GM19043 (cell line): ENCODE results near the gene PSPC1.
"Not testable (repeated sequence)": the region's sequence is repeated elsewhere in the genome, so short reads cannot be mapped to it uniquely, and the experiment has no call there.

Experiments used
- ATAC-seq: cut with Tn5 transposase; IDR thresholded peaks from one replicate; pipeline ENCODE4 v1.9.1; 2021; ENCODE audit warnings: low read depth; ENCODE audit not compliant: unreplicated experiment

The PSPC1 gene

DNA sequence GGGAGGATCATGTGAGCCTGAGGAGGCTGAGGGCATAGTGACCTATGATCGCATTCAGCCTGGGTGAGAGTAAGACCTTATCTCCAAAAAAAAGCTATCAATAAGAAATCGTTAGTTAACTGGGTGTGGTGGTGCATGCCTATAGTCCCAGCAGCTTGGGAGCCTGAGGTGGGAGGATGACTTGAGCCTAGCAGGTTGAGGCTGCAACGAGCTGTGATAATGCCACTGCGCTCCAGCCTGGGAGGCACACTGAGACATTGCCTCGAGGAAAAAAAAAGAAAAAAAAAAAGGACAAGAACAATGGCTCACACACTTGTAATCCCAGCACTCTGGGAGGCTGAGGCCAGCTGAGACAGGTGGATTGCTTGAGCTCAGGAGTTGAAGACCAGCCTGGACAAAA is 16.2 kb downstream of the PSPC1 start:
- no peak for ATAC-seq

DNA sequence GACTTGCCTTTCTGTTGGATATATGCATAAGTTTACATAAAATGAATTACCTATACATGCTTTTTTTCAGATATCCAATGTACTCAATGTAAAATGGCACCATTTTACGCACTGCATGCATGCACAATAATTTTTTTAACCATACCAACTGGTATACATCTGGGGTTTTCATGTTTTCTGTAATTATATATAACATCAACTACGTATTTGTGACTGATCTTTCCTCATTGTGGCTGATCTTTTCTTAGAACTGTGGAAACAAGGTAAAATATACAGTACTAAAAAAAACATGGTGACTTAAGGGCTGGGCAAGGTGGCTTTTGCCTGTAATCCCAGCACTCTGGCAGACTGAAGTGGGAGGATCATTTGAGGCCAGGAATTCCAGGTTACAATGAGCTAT is 18.5 kb downstream of the PSPC1 start:
- ATAC-seq, result no peak

DNA sequence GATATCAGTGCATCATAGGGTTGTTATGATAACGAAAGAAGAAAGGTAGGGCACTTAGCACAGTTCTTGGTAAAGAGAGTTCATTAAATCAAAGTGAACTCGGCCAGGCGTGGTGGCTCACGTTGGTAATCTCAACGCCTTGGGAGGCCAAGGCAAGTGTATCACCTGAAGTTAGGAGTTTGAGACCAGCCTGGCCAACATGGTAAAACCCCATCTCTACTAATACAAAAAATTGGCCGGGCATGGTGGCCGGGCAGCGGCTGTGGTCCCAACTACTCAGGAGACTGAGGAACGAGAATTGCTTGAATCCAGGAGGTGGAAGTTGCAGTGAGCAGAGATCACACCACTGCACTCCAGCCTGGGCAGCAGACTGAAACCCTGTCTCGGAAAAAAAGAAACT is 19.1 kb downstream of the PSPC1 start:
- no peak for ATAC-seq

DNA sequence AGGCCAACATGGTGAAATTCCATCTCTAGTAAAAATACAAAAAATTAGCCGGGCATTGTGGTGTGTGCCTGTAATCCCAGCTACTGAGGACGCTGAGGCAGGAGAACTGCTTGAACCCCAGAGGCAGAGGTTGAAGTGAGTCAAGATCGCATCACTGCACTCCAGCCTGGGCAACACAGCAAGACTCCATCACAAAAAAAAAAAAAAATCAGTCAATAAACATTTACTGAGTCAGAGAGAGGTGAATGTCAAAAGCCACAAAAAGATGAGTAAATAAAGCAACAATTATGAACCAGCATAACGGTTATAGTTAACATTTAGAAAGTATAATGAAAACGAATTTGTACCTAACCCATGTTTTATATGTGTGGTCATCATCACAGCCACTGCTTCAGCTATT is 23.1 kb downstream of the PSPC1 start:
- no peak for ATAC-seq

DNA sequence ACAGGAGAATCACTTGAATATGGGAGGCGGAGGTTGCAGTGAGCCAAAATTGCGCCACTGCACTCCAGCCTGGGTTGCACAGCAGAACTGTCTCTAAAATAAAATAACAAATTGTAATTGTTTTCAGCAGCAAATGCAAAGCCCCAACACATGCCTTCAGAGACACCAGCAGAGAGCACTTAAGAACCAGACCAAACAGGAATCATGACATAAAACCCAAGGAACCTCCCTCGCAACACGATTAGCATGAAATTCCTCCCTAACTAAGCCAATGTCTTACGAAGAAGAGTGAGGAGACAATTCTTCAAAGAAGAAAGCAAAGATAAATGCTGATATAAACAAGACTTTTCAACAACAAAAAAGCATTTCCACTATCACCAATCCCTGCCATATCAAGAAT is 40.1 kb downstream of the PSPC1 start:
- ATAC-seq, result no peak

DNA sequence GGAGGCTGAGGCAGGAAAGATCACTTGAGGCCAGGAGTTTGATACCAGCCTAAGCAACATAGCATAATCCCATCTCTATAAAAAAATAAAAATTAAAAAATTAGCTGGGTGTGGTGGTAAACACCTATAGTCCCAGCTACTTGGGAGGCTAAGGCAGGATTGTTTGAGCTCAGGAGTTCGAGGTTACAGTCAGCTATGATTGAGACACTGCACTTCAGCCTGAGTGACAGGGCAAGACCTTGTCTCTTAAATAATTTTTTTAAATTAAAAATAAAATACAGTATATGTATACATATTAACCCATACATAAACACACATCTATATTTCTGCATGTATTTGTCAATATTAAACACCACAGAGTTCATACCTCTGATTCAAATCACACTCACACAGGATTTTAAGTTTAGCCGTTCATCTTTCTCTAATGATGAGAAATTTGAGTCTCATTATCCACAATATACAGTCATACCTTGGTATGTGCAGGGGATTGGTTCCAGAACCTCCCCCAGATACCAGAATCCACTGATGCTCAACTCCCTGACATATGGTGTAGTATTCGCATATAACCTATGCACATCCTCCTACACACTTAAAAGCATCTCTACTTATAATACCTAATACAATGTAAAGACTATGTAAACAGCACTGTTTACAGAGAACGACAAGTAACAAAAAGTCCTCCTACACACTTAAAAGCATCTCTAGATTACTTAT is 44.7 kb downstream of the PSPC1 start:
- no peak for ATAC-seq

DNA sequence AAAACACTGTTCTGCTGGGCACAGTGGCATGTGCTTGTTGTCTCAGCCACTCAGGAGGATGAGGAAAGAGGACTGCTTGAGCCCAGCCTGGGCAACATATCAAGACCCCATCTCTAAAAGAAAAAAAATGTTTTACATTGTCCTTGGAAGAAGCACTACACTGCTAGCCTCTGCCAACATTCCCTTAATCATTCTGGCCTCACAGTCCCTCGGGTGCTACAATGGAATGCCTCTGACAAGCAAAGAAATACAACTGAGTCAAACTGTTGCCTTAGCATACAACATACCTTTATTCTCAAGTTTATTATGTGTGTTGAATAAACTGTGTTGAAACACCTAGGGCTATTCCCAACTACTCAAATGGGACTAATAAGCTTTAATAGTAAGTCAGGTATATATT is 56.1 kb downstream of the PSPC1 start:
- ATAC-seq, result no peak

DNA sequence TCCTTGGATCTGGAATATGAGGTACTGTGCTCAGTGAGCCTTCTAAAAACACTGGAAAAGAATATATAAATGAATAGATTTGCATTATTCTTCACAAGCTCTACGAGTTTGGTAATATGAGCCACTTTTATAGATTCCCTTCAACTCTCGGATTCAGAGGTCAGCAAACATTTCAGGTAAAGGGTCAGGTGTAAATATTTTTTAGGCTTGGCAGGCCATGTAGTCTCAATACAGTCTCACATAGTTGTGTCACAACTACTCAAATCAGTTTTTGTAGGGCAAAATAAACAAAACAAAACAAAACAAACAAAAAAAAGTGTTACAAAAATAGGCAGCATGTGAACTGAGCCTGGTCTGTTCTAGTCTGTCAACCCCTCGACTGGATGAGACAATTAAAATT is 57.4 kb downstream of the PSPC1 start:
- no peak for ATAC-seq

DNA sequence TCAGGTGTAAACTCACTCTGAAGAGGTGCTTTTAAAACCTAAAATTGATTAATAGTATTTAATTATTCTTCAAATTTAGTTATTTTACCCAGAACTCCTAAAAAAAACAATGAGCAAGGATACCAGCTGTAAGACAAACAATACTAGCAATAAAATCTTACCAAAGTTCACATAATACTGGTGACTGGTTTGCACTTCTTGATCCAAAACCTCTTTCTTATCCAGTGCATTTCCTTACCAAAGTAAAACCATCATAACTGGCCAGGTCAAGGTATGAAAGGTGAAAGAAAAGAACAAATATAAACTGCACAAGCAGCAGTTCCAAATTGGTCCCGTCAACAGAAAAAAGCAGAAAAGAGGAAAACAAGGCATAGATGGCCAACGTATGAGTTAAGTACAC is 62.7 kb downstream of the PSPC1 start:
- ATAC-seq, result no peak

DNA sequence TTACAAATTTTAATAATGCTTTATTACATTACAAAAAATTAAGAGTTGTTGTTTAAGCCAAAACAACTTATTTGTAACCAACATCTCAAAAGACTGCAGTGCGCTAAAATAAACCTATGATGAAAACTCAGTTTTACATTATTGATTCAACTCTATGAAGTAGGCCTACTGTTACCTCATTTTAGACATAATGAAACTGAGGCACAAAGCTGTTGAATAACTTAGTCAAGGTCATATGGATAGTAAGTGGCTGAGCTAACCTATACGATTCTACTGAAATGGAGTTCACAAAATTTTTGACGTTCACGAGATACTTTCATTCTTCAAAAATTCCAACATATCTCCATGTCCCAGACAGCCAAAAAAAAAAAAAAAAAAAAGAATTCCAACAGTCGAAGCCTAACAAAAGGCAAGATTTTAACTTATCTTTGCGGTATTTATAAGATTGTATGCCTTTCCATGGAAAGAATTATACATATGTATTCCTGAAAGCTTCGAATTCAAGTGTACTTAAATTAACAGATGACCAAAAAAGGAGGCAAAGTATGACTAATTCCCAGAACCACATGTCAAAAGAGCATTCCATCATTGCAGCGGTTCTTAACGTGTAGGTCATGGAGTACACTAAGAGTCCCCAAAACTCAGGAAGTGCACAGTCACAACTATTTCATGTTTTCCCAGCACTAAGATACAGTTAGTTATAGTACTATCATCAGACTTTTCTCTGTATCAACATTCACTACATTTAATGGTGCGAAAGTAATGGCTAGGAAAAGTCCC is 69.4 kb downstream of the PSPC1 start:
- ATAC-seq, result no peak

DNA sequence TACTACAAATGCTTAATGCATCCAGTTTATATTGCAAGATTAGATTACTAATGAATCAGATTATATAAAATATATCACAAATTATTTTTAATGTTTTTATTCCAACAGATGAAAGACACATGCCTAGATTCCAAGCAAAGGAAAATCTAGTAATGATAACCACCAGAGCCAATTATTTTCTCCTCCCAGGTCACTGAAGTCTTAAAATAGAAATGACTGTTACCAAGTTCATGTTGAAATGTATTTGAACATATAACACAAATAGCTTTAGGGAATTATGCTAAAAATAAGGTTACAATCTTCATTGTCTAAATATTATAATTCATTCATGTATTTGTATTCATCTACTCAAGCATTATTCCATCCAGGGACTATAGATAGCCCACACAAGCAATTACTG is 73.0 kb downstream of the PSPC1 start:
- not testable (repeated sequence) for ATAC-seq

DNA sequence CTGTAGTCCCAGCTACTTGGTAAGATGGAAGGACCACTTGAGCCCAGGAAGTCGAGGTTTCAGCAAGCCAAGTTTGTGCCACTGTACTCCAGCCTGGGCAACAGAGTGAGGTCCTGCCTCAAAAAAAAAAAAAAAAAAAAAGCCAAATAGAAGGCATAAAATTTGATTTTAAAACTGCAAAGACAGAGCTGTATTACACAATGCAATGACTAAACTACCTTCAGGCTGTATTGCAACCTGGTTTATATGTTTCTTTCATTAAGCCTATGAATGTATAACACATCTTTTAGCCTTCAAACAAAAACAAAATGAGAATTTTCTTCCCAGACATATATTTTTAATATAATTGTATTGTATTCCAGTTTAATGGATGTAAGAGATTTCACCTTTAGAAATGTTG is 73.7 kb downstream of the PSPC1 start:
- ATAC-seq, result not testable (repeated sequence)

DNA sequence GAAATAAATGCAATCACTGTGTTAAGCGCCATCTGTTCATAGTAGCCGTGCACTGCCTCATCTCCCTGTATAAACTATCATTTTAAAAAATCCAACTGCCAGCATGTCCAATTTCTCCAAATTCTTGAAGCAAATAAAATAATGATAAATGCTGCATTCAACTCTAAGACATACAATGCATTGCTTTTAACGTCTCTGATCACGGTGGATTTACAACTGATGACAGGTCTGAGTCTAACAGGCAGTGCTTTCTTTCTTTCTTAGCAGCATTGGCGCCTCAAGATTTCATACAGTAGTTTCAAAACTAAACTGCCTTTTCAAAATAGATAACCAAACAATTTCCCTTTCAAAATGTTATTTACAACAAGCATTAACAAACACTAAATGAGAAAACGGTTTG is 78.5 kb downstream of the PSPC1 start:
- ATAC-seq, result not testable (repeated sequence)

DNA sequence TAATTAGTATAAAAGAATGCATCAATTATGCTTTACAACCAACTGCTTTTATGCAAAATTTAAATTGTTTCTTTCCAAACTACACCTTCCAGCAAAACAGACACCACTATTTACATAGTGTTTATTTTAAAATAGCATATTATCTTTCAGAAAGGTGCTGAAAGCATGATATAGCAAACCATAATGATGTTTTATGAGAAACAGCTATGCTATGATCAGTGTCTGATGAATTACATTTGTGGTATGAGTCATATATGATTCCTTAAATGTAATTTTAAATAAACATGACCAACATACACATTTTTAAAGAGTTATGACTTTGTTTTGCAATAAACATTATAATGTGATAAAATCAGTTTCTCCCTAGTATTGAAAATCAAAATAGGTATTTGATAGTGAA is 81.1 kb downstream of the PSPC1 start:
- not testable (repeated sequence) for ATAC-seq

DNA sequence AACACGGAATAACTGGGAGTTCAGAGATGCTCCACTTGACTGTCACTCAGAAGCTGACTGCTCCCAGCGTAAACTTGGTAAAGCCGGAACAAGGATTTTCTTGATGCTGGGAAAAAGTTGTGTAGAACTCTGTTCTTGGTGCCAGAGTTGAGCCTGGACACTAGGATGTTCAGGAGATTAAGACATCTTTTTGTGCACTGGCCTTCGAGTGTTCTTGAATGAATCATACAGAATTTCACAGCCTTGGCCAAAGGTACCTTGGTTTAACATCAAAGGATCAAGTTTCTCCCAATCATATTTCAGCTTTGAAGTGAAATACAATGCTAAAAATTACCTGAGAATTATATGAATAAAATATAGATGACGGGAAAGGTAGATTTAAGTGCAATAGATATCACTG is 81.8 kb downstream of the PSPC1 start:
- not testable (repeated sequence) for ATAC-seq

DNA sequence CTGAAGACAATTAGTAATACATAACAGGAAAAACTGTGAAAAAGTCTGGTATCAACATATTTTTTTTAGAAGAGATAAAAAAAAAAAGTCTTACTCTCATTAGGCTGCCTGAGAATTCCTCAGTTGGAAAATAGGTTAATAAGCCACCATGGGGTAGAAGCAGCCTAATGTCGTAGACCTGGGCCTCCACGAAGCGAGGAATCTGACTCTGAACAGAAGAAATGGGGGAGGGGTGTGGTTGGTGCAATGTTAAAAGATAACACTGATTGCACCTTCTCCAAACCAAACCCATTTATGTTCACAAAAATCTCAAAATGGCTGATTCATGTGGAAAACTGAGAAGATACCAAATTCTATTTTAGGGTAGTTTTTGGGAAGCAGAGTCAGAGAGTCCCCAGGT is 86.9 kb downstream of the PSPC1 start:
- ATAC-seq, result no peak

DNA sequence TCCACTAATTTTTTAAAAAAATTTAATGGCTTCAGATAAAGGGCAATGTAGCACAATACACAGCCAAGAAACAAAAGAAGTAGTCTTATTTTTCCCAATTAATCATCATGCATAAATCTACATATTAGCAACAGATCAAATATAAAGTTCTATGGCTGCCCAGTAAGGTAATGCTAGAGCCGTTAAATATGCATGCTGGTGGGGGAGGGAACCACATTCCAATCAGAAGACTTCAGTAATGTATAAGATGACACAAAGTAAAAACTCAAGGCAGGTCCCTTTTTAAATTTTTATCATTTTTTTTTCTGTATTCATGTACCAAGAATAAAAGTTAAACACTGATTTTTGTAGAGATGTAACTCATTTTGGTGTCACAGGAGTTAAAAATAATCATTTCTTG is 87.3 kb downstream of the PSPC1 start:
- ATAC-seq, result no peak

DNA sequence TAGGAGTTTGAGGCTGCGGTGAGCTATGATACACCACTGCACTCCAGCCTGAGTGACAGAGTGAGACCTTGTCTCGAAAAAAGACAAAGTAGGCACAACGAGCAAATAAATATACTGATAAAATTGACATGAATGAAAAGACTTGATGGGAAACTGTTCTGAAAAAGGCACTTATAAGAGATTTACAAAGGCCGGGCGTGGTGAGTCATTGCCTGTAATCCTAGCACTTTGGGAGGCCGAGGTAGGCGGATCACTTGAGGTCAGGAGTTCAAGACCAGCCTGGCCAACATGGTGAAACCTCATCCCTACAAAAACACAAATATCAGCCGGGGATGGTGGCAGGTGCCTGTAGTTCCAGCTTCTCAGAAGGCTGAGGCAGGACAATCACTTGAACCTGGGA is 91.3 kb downstream of the PSPC1 start:
- ATAC-seq, result not testable (repeated sequence)

DNA sequence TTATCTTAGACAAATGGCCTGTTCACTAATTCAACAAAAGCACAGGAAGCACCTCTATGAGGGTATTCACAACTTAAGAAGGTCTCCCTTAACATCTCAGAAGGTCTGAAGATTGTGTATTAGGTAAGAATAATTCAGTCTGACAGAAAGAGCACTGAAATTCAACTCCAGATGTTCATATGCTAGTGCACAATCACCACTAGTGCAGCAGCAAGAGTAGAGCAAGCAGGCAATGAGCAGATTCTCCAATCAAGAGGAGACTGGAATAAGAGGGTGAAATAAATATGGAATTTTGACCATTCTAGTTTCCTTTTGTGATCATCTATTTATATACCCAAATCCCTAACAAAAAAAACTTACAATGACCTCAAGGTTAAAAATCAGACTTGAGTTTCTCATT is 97.3 kb downstream of the PSPC1 start:
- no peak for ATAC-seq

DNA sequence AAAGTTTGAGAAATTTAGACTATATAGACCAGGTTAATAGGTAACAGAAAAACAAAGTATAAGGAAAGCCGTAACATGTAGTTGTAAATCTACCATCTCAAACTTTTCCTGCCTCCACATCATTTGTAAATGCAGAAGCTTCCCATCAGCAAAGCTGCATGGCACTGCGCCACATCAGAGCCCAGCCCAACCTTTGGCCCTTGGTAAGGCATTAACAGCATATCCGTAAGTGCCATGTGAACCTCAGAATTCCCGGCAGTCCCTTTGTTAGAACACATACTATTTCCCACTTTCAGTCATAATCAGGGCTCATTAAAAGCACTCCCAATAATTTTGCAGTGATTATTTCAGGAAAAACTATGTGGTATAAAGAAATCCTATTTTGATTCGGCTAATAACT is 97.7 kb downstream of the PSPC1 start:
- ATAC-seq, result no peak

DNA sequence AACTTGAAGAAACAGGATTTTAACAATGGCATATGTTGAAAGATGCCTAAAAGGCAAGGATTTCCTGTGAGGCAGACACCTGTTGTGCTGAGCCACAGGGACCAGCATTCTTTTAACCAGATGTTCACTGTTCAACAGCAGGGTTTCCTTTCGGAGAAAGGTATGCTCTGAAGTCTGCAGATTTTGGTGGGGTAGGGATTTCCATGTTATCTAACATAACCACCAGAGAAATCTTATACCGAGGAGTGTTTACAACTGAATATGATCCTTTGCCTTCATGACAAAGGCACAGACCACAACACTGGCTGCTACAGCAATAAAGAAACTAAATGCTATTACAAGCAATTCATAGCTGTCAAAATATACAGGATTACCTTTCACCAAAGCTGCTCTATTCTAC is 101.2 kb downstream of the PSPC1 start:
- no peak for ATAC-seq

DNA sequence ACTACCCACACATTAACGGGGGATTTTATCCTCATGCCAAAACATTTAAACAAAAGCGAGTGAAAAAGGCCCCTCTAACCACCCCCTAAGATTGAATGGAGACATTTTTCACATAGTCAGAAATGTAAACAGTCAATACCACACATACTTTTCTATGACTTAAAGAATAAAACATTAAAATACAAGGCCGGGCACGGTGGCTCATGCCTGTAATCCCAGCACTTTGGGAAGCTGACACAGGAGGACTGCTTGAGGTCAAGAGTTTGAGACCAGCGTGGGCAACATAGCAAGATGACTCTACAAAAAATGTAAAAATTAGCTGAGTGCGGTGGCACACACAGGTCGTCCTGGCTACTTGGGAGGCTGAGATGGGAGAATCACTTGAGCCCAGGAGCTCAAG is 102.0 kb downstream of the PSPC1 start:
- ATAC-seq, result no peak
